ENCODE data around the gene LY6G6F. TPM values are rescaled to one million over a fixed set of nuclear protein-coding genes. Genes with fewer than 3 reads are reported as not detected.

Gene LY6G6F
- total and polyA plus RNA-seq, 2 donors (not counting 3 experiments of a cell fraction or from before 2014, with no cell fraction given): not detected

GRCh38 chr6:31697555-31697954 is 9.1 kb upstream of the LY6G6F start:
- H3K4me1 ChIP-seq (ENCODE audit: control insufficient read depth, extremely low read depth, insufficient read depth, low read length): peaks cover 11% of the 10 kb centered on the region
- peaks cover 6 to 22% of the 10 kb centered on the region in 2 experiments for H3K36me3 ChIP-seq (ENCODE audit: control insufficient read depth in 2 of 2, extremely low read depth in 1 of 2, insufficient read depth in 2 of 2, low read length in 2 of 2)
- FAIRE-seq: no peak
- H3K4me2 ChIP-seq (ENCODE audit: insufficient read depth, low read length): no peak overlapping the region
- BruUV-seq (replicated peaks): no TSS peak
- no peak overlapping the region for H3K9ac ChIP-seq (replicated peaks; ENCODE audit: extremely low read depth, insufficient read depth, low read length)
- H2AFZ ChIP-seq (ENCODE audit: low read depth, low read length): no peak overlapping the region
- no peak for TF ChIP-seq MAX (IDR thresholded peaks at IDR 0.05; ENCODE audit: insufficient read depth, insufficient read length)
- TF ChIP-seq POLR2A (IDR thresholded peaks at IDR 0.05; ENCODE audit: low read depth, low read length): no peak
- no peak for TF ChIP-seq POLR2AphosphoS5 (IDR thresholded peaks at IDR 0.05; ENCODE audit: insufficient read depth, low read depth, low read length)
- no peak for TF ChIP-seq MYC (IDR thresholded peaks at IDR 0.05; ENCODE audit: low read depth, low read length)
- no peak for TF ChIP-seq JUN (IDR thresholded peaks at IDR 0.05; ENCODE audit: borderline replicate concordance, insufficient read depth, insufficient read length, low read depth)
- no peak for TF ChIP-seq FOS (IDR thresholded peaks at IDR 0.05; ENCODE audit: borderline replicate concordance, insufficient read depth, low read length)
- no peak for TF ChIP-seq EZH2 (IDR thresholded peaks at IDR 0.05; ENCODE audit: borderline replicate concordance, low read depth, low read length, severe bottlenecking)
- no peak for TF ChIP-seq GATA2 (IDR thresholded peaks at IDR 0.05; ENCODE audit: insufficient read depth, insufficient read length, low read depth, low read length)
- no peak for TF ChIP-seq CTCF (IDR thresholded peaks at IDR 0.05; ENCODE audit: extremely low read depth in 1 of 2, insufficient read depth in 1 of 2, low read depth in 1 of 2, low read length in 2 of 2)
- no peak overlapping the region for H3K27ac ChIP-seq (ENCODE audit: insufficient read depth, low read depth, low read length)
- intact Hi-C loops (cut with micrococcal nuclease): no loop called here
- no peaks in the 10 kb centered on the region for H3K27me3 ChIP-seq (ENCODE audit: control insufficient read depth in 2 of 2, insufficient read depth in 2 of 2, low read length in 2 of 2)
- dilution Hi-C loops (cut with MboI; ENCODE audit: extremely low pct_ligation_motif_present, low sequenced_read_pairs): no loop called here
- no peaks in the 10 kb centered on the region for H4K20me1 ChIP-seq (replicated peaks; ENCODE audit: control insufficient read depth, extremely low read depth, insufficient read depth, low read length)
- H3K9me3 ChIP-seq (replicated peaks; ENCODE audit: control insufficient read depth, insufficient read depth, low read length): no peaks in the 10 kb centered on the region
- no peak for DNase-seq (ENCODE audit: low read depth, low spot score)
- ChIA-PET CTCF (interaction anchor here (1.3 kb wide), 1 partner anchor 16 kb away, joined by 6 read pairs; the partner anchor contains the start of gene LY6G5C), POLR2A (no interaction called here)
- no peaks in the 10 kb centered on the region for H3K9me1 ChIP-seq (replicated peaks; ENCODE audit: control insufficient read depth, extremely low read depth, insufficient read depth, low read length)
- no peak overlapping the region for H3K4me3 ChIP-seq (replicated peaks in 1 of 3; ENCODE audit: insufficient read depth in 1 of 3, low read depth in 1 of 3, low read length in 3 of 3)
- peaks cover 19% of the 10 kb centered on the region for H3K79me2 ChIP-seq (ENCODE audit: control insufficient read depth, insufficient read depth, low read length)

Data from endothelial cell of umbilical vein (primary cell).